ENCODE results near the gene IRAK1. TPM values are rescaled to one million over a fixed set of nuclear protein-coding genes. Genes with fewer than 3 reads are reported as not detected.

IRAK1 gene
- total and polyA plus RNA-seq, 2 of the 13 experiments (the other 11 are each of a cell fraction or from before 2014, with no cell fraction given): 57.7 to 77.3 TPM

DNA sequence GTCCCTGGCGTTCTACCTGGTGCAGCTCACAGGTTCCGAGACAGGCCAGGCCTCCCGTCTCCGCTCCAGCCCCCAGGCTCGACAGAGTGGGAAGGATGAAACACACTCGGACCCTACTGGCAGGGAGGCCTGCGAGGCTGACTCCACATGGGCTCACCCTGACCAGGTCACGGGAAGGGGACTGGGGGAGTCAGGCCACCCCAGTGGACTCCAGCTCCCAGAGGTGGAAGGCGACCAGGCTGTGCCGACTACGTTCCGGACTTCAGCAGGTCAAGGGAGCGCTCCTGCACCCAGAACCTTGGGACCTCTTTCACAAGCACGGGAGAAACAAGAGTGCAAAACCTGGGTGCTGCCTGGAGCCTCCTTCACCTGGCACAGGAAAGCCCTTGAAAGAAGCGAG is 4.6 kb upstream of the IRAK1 start:
- ChIA-PET CTCF (ENCODE audit: low intra/inter-chr PET ratio, low total read pairs) (no interaction called here), POLR2A (interaction anchor here (1.3 kb wide), 1 partner anchor 14 kb away, joined by 3 read pairs; no protein-coding TSS in a partner anchor)
- 100% methylated on average over 4 of the region's 15 CpGs for WGBS (ENCODE audit: low lambda C conversion rate)
- Histone ChIP-seq H3K4me1 (ENCODE audit: insufficient read depth, low read length) (peaks cover 35% of the 10 kb centered on the region), H3K27me3 (ENCODE audit: control insufficient read depth in 1 of 2, insufficient read depth in 2 of 2, low read length in 2 of 2) (no peaks in the 10 kb centered on the region), H3K4me2 (ENCODE audit: low read depth, low read length) (no peak overlapping the region), H3K79me2 (ENCODE audit: insufficient read depth, low read length) (peaks cover under 1% of the 10 kb centered on the region), H3K9ac (ENCODE audit: insufficient read depth, low read depth, low read length) (no peak overlapping the region), H3K4me3 (replicated peaks in 1 of 3; ENCODE audit: insufficient read depth in 1 of 3, low read depth in 2 of 3, low read length in 3 of 3) (no peak overlapping the region), H3K36me3 (replicated peaks in 1 of 2; ENCODE audit: control insufficient read depth in 1 of 2, insufficient read depth in 2 of 2, low read length in 2 of 2) (peaks cover 0 to 2% of the 10 kb centered on the region in 2 experiments; a peak in 2 of 5 replicates), H2AFZ (ENCODE audit: low read length) (no peak overlapping the region), H4K20me1 (ENCODE audit: insufficient read depth, low read length) (no peaks in the 10 kb centered on the region), H3K9me3 (ENCODE audit: low read length) (no peaks in the 10 kb centered on the region), H3K27ac (ENCODE audit: extremely low read length, insufficient read depth, low read length) (no peak overlapping the region)
- TF ChIP-seq, protein P1, sequence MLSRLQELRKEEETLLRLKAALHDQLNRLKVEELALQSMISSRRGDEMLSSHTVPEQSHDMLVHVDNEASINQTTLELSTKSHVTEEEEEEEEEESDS (CRISPR knock-in tag; IDR thresholded peaks at IDR 0.05; ENCODE audit: borderline replicate concordance): no peak
- TF ChIP-seq AGO1 (IDR thresholded peaks at IDR 0.05; ENCODE audit: low read depth, low read length, poor library complexity, severe bottlenecking) (no peak), HOXA5 (CRISPR knock-in tag; IDR thresholded peaks at IDR 0.05) (no peak), ZNF839 (CRISPR knock-in tag; IDR thresholded peaks at IDR 0.05; ENCODE audit: borderline replicate concordance) (no peak), CREB3 (CRISPR knock-in tag; IDR thresholded peaks at IDR 0.05) (no peak), HDAC6 (IDR thresholded peaks at IDR 0.05; ENCODE audit: low read depth, low read length) (no peak)
- TF ChIP-seq, protein P2, sequence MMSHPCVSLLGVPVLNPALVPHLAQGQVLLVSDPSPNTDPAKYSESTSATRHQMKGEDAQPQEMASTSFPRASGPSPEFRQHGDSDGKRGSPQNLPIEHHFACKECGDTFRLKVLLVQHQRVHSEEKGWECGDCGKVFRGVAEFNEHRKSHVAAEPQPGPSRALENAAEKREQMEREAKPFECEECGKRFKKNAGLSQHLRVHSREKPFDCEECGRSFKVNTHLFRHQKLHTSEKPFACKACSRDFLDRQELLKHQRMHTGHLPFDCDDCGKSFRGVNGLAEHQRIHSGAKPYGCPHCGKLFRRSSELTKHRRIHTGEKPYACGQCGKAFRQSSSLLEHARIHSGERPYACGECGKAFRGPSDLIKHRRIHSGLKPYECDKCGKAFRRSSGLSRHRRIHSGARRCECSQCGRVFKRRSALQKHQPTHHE (CRISPR knock-in tag; IDR thresholded peaks at IDR 0.05; ENCODE audit: borderline replicate concordance): no peak
- no TSS peak for BruUV-seq (replicated peaks)
- no peak for ATAC-seq
- no peak for DNase-seq (ENCODE audit: low spot score)
- FAIRE-seq: no peak
- in situ Hi-C loops (cut with HindIII; ENCODE audit: extremely low pct_ligation_motif_present, low pct_unique_long_range_greater_than_20kb) (no loop called here), intact Hi-C loops (cut with micrococcal nuclease; ENCODE audit: unreplicated experiment) (no loop called here)

Measured in HepG2 (cell line).